Colon (tissue), 2 donors: Measurements from ENCODE around the gene GNAQ.

Experiments
- FAIRE-seq: peaks from 2 replicates; lab custom pipeline; 2012; peaks lifted over from hg19 to GRCh38; lab: Jason Lieb, UNC
- donor health status: control.
- donor health status: control.

Gene GNAQ

GRCh38 chr9:77815260-77815659 lies 216.4 kb downstream of the GNAQ start:
- no peak for FAIRE-seq

GRCh38 chr9:77811832-77812231 lies 219.8 kb downstream of the GNAQ start:
- FAIRE-seq: no peak

DNA sequence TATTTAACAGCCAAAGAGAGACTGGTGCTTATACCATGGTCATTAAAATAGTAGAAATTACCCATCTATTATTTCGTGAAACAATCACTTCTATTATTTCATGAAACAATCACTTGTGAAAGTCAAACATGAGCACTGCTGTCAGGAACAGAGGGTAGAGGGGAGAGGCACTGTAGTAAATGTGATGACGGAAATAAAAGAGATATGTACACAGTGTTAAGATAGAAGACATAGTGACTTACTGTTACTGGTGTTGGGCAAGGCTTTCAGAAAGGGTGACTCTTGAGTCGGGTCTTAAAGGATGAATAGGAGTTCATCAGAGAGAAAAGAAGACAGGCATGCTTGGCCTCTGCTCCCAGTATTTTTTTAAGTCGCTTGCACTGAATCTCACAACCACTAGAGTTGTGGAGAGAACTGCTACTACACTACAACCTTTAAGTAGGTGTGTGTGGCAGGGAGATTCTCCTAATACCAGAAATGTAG lies 220.9 kb downstream of the GNAQ start:
- no peak for FAIRE-seq

DNA sequence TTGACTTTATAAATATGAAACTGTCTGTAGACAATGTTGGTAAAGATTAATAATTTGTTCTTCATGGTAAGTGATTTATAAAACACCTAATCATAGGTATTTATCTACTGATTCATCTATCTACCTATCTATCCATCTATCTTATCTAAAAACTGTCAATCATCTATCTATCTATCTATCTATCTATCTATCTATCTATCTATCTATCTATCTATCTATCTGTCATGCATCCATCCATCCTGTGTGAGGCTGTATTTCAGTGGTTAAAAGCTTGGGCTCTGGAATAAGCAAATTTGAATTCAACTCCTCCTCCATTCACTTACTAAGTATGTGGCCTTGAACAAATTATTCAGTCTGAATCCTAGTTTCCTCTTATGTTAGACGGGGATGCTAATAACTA lies 221.6 kb downstream of the GNAQ start:
- no peak for FAIRE-seq

GRCh38 chr9:77809552-77809951 lies 222.1 kb downstream of the GNAQ start:
- FAIRE-seq: no peak

DNA sequence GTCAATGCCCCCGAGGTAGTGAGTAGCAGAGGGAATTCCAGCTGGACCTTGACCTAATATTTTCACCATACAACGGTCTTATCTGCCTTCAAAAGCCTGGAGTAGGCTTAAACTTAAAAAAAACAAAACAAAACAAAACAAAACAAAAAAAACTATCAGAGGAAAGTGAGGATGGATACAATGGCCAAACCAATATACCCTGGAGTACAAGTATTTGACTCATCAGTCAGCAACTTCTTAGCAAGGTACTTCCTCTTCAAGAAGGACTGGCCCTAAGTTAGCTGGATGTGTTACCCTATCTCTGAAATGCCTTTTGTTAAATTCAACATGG lies 222.9 kb downstream of the GNAQ start:
- no peak for FAIRE-seq

DNA sequence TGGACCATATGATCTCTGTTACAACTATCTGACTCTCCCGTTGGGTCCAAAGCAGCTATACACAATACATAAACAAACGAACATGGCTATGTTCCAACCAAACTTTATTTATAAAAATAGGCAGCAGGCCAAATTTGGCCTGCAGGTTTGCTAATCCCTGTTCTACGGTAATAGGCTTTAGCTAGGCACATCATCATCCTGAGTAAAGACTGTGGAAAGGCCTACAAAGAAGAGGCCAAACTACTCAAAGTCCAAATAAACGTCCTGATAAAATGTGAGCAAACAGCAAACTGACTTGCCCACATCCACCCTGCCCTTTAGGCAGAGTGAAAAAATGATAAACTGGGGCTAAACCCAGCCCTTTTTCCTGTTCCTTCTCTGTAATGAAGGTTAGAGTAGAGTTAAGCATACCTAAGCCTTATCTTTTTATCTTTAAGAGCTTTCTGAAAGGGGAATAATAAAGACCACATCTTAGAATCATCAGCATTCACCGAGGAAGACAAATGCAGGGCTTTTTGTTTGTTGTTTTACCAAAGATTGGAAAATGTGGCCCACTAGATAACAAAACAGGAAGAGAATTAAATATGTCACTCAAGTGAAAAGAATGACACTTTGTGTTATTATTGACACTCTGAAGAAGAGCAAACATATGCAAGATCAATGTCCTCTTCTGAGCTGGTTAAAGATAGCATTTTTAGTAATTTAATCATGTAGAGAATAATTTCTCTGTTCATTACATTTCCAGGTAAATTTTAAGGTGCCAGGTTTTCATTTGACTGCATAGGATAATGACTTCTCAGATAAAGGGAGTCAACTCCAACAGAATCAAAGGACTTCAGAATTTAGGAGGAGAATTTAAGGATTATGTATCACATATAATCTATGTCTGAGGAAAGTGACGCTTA lies 223.5 kb downstream of the GNAQ start:
- no peak for FAIRE-seq

- FAIRE-seq: no peak
These were observed 224.3 kb downstream of the GNAQ start for GRCh38 chr9:77807281-77807683.

GRCh38 chr9:77806741-77807140 lies 224.9 kb downstream of the GNAQ start:
- no peak for FAIRE-seq

DNA sequence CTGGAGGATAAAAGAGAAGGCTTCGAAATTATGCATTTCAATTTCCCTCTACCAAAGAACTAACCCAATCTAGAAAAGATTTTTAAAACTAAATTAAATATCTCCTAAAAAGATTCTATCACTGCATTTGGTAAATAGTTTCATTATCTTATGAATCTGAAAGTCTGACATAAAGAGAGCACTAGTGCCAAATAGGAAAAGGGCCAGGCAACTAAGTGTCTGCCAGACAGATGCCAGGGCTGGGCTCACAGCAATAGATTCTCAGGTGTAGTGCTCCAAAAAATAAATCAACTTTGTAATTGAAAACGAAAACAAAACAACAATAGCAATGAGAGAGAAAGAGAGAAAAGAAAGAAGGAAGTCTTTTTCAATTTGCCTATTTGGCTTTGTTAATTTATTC lies 225.8 kb downstream of the GNAQ start:
- no peak for FAIRE-seq

DNA sequence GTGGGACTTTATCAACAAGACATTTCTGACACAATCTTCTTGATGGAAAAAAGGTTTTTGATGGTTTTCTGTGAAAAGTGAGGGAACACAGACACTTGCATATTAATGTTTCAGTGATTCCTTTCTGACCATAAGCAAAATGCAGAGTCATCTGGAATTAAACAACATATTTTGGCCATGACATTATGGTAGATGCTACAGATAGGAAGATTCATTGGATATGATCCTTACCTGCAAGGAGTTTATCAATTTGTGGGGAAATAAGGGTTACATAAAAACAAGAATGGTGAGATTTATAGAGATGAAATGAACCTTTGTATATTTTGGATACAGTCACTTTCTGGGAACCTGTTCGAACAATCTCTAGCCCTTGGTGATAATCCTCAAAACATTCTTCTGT lies 228.2 kb downstream of the GNAQ start:
- FAIRE-seq: no peak

DNA sequence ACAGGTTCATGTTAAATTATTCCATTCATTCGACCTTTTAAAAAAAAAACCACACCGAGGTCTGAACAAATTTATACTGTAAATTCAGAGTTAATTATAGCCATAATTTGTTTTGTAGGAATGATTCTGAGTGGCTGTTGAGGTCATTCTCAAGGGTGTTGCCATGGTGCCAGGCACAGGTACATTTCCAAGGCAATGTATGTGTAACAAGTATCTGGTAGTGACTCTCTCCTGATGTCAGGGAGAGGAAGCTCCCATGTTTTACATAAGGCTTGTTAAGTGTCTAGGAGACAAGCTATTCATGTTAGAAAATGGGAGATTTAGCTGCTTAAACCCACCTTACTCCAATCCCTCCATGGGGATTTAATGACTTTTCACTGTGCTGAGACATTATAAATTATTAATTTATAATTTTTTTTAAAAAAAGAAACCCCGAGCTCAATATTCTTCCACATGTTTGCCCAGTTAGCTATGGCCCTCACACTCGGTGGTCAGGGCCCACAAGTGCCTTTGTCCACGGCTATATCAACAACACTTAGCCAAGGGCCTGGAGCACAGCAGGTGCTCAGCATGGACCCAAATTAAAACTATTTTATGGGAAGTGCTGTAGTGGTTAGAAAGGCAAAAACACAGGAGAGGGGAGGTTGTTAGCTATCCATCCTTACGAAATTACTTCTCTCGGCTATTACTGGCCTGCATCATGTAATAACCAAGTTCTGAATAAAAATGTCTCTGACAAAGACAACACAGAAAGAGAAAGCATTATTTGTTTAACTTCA lies 228.9 kb downstream of the GNAQ start:
- no peak for FAIRE-seq

GRCh38 chr9:77802064-77802463 lies 229.5 kb downstream of the GNAQ start:
- FAIRE-seq: no peak

GRCh38 chr9:77800924-77801551 lies 230.6 kb downstream of the GNAQ start:
- no peak for FAIRE-seq

DNA sequence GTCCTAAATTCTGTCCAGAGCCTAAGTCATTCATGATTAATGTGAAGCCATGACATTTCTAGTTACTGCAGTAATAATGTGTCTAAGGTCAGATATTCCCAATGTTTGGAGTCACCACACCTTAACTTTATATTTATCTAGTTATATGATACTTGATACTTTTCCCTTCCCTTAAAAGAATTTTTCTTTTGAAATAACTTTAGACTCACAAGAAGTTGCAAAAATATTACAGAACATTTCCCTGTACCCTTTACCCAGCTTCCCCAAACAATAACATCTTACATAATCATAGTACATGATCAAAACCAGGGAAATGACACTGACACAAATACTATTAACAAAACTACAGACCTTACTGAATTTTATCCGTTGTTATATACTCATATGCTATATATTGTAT lies 233.5 kb downstream of the GNAQ start:
- no peak for FAIRE-seq

GRCh38 chr9:77794985-77795384 lies 236.6 kb downstream of the GNAQ start:
- no peak for FAIRE-seq

- FAIRE-seq: no peak
These were observed 237.8 kb downstream of the GNAQ start for GRCh38 chr9:77793849-77794248.

GRCh38 chr9:77789891-77790290 lies 241.7 kb downstream of the GNAQ start:
- no peak for FAIRE-seq

DNA sequence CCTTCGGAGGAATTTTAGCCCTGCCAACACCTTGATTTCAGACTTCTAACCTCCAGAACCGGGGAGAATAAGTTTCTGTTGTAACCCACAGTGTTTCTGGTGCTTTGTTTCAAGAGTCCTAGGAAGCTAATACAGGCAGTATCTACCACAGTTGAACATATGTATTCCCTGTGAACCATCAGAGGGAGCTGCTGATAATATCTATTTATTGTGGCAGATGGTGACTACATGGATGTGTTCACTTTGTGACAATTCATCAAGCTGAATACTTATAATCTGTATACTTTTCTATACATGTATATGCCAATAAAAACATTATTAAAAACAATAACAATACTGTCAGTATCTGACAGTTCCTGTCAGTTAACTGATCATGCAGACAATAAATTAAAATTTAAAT lies 246.3 kb downstream of the GNAQ start:
- FAIRE-seq: no peak

- no peak for FAIRE-seq
These were observed 248.1 kb downstream of the GNAQ start for GRCh38 chr9:77783518-77783917.

- no peak for FAIRE-seq
These were observed 252.6 kb downstream of the GNAQ start for GRCh38 chr9:77779010-77779409.

DNA sequence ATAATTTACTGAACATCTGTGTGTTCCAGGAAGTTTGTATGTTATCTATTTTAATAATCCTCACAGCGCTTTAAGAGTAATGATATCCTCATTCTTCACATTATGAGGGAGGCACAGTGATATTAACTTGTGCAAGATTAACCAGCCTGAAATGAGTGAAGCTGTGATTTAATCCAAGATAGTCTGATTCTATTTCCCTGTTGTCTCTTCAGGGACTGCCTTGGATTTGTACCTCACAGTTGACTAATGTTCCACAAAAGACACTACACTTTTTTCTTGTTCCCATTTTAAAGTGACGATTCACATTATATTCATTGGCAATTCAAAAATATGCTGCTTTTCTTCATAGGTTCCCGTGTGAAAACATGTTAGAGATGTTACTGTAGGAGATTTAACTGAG lies 258.2 kb downstream of the GNAQ start:
- no peak for FAIRE-seq

- no peak for FAIRE-seq
These were observed 259.0 kb downstream of the GNAQ start for GRCh38 chr9:77772646-77773045.
